ENCODE results near the gene KRT79.
"Not testable (repeated sequence)": the region's sequence is repeated elsewhere in the genome, so short reads cannot be mapped to it uniquely, and the experiment has no call there.

The KRT79 gene

GRCh38 chr12:52833922-52834726, at the start of gene KRT79:
KRT79 (minus strand) TSS chr12:52834311; CDS start chr12:52834260, 51 bp downstream.
- no peak for TF ChIP-seq CTCF (conservative IDR thresholded peaks at IDR 0.05; ENCODE audit: low read depth, low read length)
- no peak within 1 kb of the TSS for H3K4me3 ChIP-seq (ENCODE audit: low read depth, low read length)
- no peak for DNase-seq (ENCODE audit: low read depth)

GRCh38 chr12:52880499-52880898, 46.4 kb upstream of the KRT79 start:
- H3K4me3 ChIP-seq (ENCODE audit: low read depth, low read length); DNase-seq (ENCODE audit: low read depth): not testable (repeated sequence)

GRCh38 chr12:52879394-52880351, 45.6 kb upstream of the KRT79 start:
- TF ChIP-seq CTCF (conservative IDR thresholded peaks at IDR 0.05; ENCODE audit: low read depth, low read length) = peak; percentile 93
- peak overlapping the region; percentile 14 for H3K4me3 ChIP-seq (ENCODE audit: low read depth, low read length)
- DNase-seq (ENCODE audit: low read depth) = peak; percentile 90

- TF ChIP-seq CTCF (conservative IDR thresholded peaks at IDR 0.05; ENCODE audit: low read depth, low read length) = no peak
Measured at GRCh38 chr12:52878507-52879393, 44.6 kb upstream of the KRT79 start.

GRCh38 chr12:52877242-52877641, 43.1 kb upstream of the KRT79 start:
- DNase-seq (ENCODE audit: low read depth) = no peak
- TF ChIP-seq CTCF (conservative IDR thresholded peaks at IDR 0.05; ENCODE audit: low read depth, low read length) = no peak
- H3K4me3 ChIP-seq (ENCODE audit: low read depth, low read length) = no peak overlapping the region

More at GRCh38 chr12:52878507-52879393, 44.6 kb upstream of the KRT79 start:
- H3K4me3 ChIP-seq (ENCODE audit: low read depth, low read length) = no peak overlapping the region
- DNase-seq (ENCODE audit: low read depth) = peak; percentile 33

- TF ChIP-seq CTCF (conservative IDR thresholded peaks at IDR 0.05; ENCODE audit: low read depth, low read length) = no peak
Measured at GRCh38 chr12:52876372-52876771, 42.3 kb upstream of the KRT79 start.

More at GRCh38 chr12:52876372-52876771, 42.3 kb upstream of the KRT79 start:
- no peak for DNase-seq (ENCODE audit: low read depth)
- no peak overlapping the region for H3K4me3 ChIP-seq (ENCODE audit: low read depth, low read length)
